ENCODE measurements around the gene SORCS1. TPM values are rescaled to one million over a fixed set of nuclear protein-coding genes. Genes with fewer than 3 reads are reported as not detected.

Gene SORCS1
- total and polyA plus RNA-seq, 2 of the 8 experiments (the other 6 are each of a cell fraction or from before 2014, with no cell fraction given), result 4.1 to 4.6 TPM

DNA sequence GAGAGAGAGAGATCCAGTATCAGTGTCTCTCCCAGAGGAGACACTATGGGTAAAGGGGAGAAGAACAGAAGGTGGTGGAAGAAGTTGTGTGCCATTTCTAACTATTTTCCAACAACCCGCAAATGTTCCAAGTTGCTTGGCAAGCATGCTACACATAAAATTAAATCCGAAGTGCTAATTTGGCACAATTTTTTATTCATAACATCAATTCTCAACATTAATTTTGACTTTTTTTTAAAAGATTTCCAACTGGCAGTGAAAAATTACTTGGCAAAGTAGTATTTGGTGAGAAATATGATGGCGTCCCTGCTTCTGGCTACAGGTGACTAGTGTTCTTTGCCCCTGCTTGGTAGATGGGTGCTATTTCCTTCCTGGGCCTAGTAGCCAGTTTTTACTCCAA, 622.0 kb downstream of the SORCS1 start:
- H3K9me3 ChIP-seq (ENCODE audit: insufficient read depth in 2 of 2, low read depth in 1 of 2, low read length in 1 of 2), result no peaks in the 10 kb centered on the region
- H3K23ac ChIP-seq (ENCODE audit: insufficient read length), result no peak overlapping the region
- ChIA-PET CTCF (ENCODE audit: partially characterized antibody) (no interaction called here), POLR2A (ENCODE audit: partially characterized antibody) (no interaction called here)
- H2AFZ ChIP-seq (ENCODE audit: low read length), result no peak overlapping the region
- no peaks in the 10 kb centered on the region for H3K4me1 ChIP-seq (replicated peaks in 1 of 4; ENCODE audit: control insufficient read depth in 3 of 4, insufficient read depth in 4 of 4, low read length in 3 of 4)
- H3K79me2 ChIP-seq (ENCODE audit: control insufficient read depth in 1 of 2, insufficient read depth in 2 of 2, low read length in 2 of 2), result no peaks in the 10 kb centered on the region
- no peak for DNase-seq (ENCODE audit: low read depth in 1 of 2, low spot score in 2 of 2)
- no peak overlapping the region for H3K14ac ChIP-seq (ENCODE audit: insufficient read length)
- no peaks in the 10 kb centered on the region for H3K36me3 ChIP-seq (ENCODE audit: control insufficient read depth in 2 of 4, insufficient read depth in 4 of 4, low read length in 3 of 4)
- H3K27me3 ChIP-seq (replicated peaks in 1 of 4; ENCODE audit: control insufficient read depth in 3 of 4, extremely low read depth in 1 of 4, insufficient read depth in 3 of 4, low read length in 3 of 4), result peaks cover 6 to 22% (median 18%) of the 10 kb centered on the region in 4 experiments
- no peak overlapping the region for H2BK20ac ChIP-seq (ENCODE audit: low read length)
- no peak overlapping the region for H2BK15ac ChIP-seq (ENCODE audit: low read length)
- H3K23me2 ChIP-seq (ENCODE audit: low read depth, low read length), result no peaks in the 10 kb centered on the region; the same call in 1 of the 2 replicates
- no peak overlapping the region for H3K18ac ChIP-seq (ENCODE audit: extremely low read depth, low read length)
- no peak overlapping the region for H3K4ac ChIP-seq (replicated peaks; ENCODE audit: insufficient read length, low read depth, low read length)
- no peak overlapping the region for H3K4me2 ChIP-seq (ENCODE audit: insufficient read depth in 1 of 2, low read depth in 2 of 2, low read length in 2 of 2)
- H4K20me1 ChIP-seq (replicated peaks in 1 of 2; ENCODE audit: control insufficient read depth in 1 of 2, insufficient read depth in 2 of 2, low read length in 2 of 2), result peaks cover 0 to 2% of the 10 kb centered on the region in 2 experiments
- WGBS, 2 experiments (ENCODE audit: extremely low coverage in 1 of 2, insufficient coverage in 1 of 2, insufficient read length in 1 of 2, insufficient replicate concordance in 2 of 2, low coverage in 1 of 2, low lambda C conversion rate in 2 of 2, missing lambda C conversion rate in 1 of 2), result 93% methylated on average over 3 of the region's 3 CpGs; no CpG with 5 or more reads in 1 of the 2 experiments
- no peak overlapping the region for H4K5ac ChIP-seq (ENCODE audit: insufficient read length, low read depth, low read length)
- H2BK120ac ChIP-seq (replicated peaks; ENCODE audit: low read depth, low read length), result no peak overlapping the region
- H3K56ac ChIP-seq (replicated peaks; ENCODE audit: insufficient read length, low read depth, low read length), result no peak overlapping the region
- no peak overlapping the region for H3K4me3 ChIP-seq (ENCODE audit: extremely low read depth in 1 of 4, insufficient read depth in 2 of 4, low read depth in 3 of 4, low read length in 4 of 4)
- H3K79me1 ChIP-seq (ENCODE audit: low read depth, low read length), result no peaks in the 10 kb centered on the region
- no peak overlapping the region for H2BK5ac ChIP-seq (ENCODE audit: low read depth, low read length)
- no peak overlapping the region for H3K27ac ChIP-seq (ENCODE audit: low read depth, low read length)
- H4K91ac ChIP-seq (replicated peaks; ENCODE audit: insufficient read length, low read length), result no peak overlapping the region
- H4K8ac ChIP-seq (ENCODE audit: extremely low read depth, insufficient read depth, low read length), result no peak overlapping the region
- no peak overlapping the region for H2BK12ac ChIP-seq (ENCODE audit: low read depth, low read length)
- no peak for FAIRE-seq
- H2AK5ac ChIP-seq (ENCODE audit: low read depth, low read length), result no peak overlapping the region
- no peak overlapping the region for H3K9ac ChIP-seq (replicated peaks in 1 of 4; ENCODE audit: extremely low read depth in 1 of 4, low read depth in 3 of 4, low read length in 3 of 4)
- TF ChIP-seq GABPA (IDR thresholded peaks at IDR 0.05; ENCODE audit: borderline replicate concordance, insufficient read depth, low read length) (no peak), POLR2A (IDR thresholded peaks at IDR 0.05; ENCODE audit: control extremely low read depth in 1 of 2, low read depth in 2 of 2, low read length in 2 of 2) (no peak), CHD2 (IDR thresholded peaks at IDR 0.05; ENCODE audit: low read length) (no peak), RAD21 (IDR thresholded peaks at IDR 0.05 in 1 of 2, conservative IDR thresholded peaks at IDR 0.05 in 1 of 2; ENCODE audit: low read depth in 2 of 2, low read length in 2 of 2) (no peak), CEBPB (IDR thresholded peaks at IDR 0.05; ENCODE audit: low read depth, low read length) (no peak), JUND (IDR thresholded peaks at IDR 0.05; ENCODE audit: low read length) (no peak), BACH1 (IDR thresholded peaks at IDR 0.05; ENCODE audit: low read length) (no peak), RNF2 (IDR thresholded peaks at IDR 0.05; ENCODE audit: borderline replicate concordance, low read depth, low read length, missing control alignments, poor library complexity, severe bottlenecking) (no peak), BCL11A (IDR thresholded peaks at IDR 0.05; ENCODE audit: low read depth in 2 of 2, low read length in 2 of 2) (no peak), SP2 (IDR thresholded peaks at IDR 0.05; ENCODE audit: low read length) (no peak), TCF12 (IDR thresholded peaks at IDR 0.05; ENCODE audit: low read depth, low read length) (no peak), TEAD4 (IDR thresholded peaks at IDR 0.05; ENCODE audit: low read depth, low read length) (no peak), RFX5 (IDR thresholded peaks at IDR 0.05; ENCODE audit: borderline replicate concordance, low read depth, low read length) (no peak)
- TF ChIP-seq, protein P1, sequence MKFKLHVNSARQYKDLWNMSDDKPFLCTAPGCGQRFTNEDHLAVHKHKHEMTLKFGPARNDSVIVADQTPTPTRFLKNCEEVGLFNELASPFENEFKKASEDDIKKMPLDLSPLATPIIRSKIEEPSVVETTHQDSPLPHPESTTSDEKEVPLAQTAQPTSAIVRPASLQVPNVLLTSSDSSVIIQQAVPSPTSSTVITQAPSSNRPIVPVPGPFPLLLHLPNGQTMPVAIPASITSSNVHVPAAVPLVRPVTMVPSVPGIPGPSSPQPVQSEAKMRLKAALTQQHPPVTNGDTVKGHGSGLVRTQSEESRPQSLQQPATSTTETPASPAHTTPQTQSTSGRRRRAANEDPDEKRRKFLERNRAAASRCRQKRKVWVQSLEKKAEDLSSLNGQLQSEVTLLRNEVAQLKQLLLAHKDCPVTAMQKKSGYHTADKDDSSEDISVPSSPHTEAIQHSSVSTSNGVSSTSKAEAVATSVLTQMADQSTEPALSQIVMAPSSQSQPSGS (IDR thresholded peaks at IDR 0.05; ENCODE audit: low read length), result no peak
